ENCODE results near the gene KRT3. TPM values are rescaled to one million over a fixed set of nuclear protein-coding genes. Genes with fewer than 3 reads are reported as not detected.

KRT3 gene
- total and polyA plus RNA-seq, 9 of the 15 experiments (the other 6 are each of a cell fraction or from before 2014, with no cell fraction given) = not detected

DNA sequence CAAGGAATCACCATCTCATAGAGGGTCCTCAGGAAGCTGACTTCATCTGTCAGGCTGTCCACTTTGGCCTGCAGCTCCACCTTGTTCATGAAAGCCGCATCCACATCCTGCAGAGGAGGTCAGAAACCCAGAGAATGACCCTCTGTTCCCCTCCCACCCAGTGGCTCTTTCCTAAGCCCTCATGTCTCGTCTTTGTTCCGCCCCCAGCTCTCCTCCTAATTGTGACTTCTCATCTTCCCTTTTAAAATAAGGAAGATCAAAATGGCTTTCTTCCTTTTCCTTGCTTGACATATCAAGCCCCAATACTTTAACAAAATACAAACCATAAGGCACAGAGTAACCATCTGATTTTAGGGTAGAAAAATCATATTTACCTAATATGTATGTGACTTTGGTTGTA, 23.1 kb downstream of the KRT3 start:
- FAIRE-seq = no peak
- CTCF ChIA-PET (ENCODE audit: low intra/inter-chr PET ratio) = no interaction called here
- TF ChIP-seq SUPT5H (IDR thresholded peaks at IDR 0.05) = no peak
- TF ChIP-seq JUN (IDR thresholded peaks at IDR 0.05; ENCODE audit: borderline replicate concordance, low read depth, low read length) = no peak
- TF ChIP-seq JUN (CRISPR knock-in tag; IDR thresholded peaks at IDR 0.05; ENCODE audit: borderline replicate concordance) = no peak
- TF ChIP-seq, protein P1, sequence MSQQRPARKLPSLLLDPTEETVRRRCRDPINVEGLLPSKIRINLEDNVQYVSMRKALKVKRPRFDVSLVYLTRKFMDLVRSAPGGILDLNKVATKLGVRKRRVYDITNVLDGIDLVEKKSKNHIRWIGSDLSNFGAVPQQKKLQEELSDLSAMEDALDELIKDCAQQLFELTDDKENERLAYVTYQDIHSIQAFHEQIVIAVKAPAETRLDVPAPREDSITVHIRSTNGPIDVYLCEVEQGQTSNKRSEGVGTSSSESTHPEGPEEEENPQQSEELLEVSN (IDR thresholded peaks at IDR 0.05; ENCODE audit: borderline replicate concordance in 1 of 2, extremely low read depth in 1 of 2, insufficient read depth in 1 of 2, insufficient read length in 1 of 2, low read depth in 1 of 2, low read length in 1 of 2, poor library complexity in 1 of 2, severe bottlenecking in 1 of 2) = no peak
- no peak for TF ChIP-seq RCOR1 (IDR thresholded peaks at IDR 0.05; ENCODE audit: borderline replicate concordance in 1 of 2, low read depth in 2 of 2, low read length in 2 of 2)
- no peak for TF ChIP-seq MEIS2 (IDR thresholded peaks at IDR 0.05; ENCODE audit: partially characterized antibody)
- no peak for TF ChIP-seq HSF4 (CRISPR knock-in tag; IDR thresholded peaks at IDR 0.05; ENCODE audit: borderline replicate concordance)
- TF ChIP-seq NELFE (IDR thresholded peaks at IDR 0.05; ENCODE audit: insufficient read depth, insufficient read length) = no peak
- TF ChIP-seq, protein P2, sequence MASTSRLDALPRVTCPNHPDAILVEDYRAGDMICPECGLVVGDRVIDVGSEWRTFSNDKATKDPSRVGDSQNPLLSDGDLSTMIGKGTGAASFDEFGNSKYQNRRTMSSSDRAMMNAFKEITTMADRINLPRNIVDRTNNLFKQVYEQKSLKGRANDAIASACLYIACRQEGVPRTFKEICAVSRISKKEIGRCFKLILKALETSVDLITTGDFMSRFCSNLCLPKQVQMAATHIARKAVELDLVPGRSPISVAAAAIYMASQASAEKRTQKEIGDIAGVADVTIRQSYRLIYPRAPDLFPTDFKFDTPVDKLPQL (IDR thresholded peaks at IDR 0.05; ENCODE audit: extremely low read depth, insufficient read length) = no peak
- no peak for TF ChIP-seq ZNF41 (CRISPR knock-in tag; conservative IDR thresholded peaks at IDR 0.05)
- no peak for TF ChIP-seq PHB (CRISPR knock-in tag; IDR thresholded peaks at IDR 0.05)
- TF ChIP-seq, protein P3, sequence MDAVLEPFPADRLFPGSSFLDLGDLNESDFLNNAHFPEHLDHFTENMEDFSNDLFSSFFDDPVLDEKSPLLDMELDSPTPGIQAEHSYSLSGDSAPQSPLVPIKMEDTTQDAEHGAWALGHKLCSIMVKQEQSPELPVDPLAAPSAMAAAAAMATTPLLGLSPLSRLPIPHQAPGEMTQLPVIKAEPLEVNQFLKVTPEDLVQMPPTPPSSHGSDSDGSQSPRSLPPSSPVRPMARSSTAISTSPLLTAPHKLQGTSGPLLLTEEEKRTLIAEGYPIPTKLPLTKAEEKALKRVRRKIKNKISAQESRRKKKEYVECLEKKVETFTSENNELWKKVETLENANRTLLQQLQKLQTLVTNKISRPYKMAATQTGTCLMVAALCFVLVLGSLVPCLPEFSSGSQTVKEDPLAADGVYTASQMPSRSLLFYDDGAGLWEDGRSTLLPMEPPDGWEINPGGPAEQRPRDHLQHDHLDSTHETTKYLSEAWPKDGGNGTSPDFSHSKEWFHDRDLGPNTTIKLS (IDR thresholded peaks at IDR 0.05; ENCODE audit: borderline replicate concordance, low read depth) = no peak
- no peak for TF ChIP-seq ZNF124 (CRISPR knock-in tag; IDR thresholded peaks at IDR 0.05)
- no peak for TF ChIP-seq PYGO2 (tag; IDR thresholded peaks at IDR 0.05)
- no peak for TF ChIP-seq ZNF77 (CRISPR knock-in tag; IDR thresholded peaks at IDR 0.05)
- no peak for TF ChIP-seq MAZ (CRISPR knock-in tag; conservative IDR thresholded peaks at IDR 0.05 in 1 of 2, IDR thresholded peaks at IDR 0.05 in 1 of 2)
- TF ChIP-seq NFXL1 (CRISPR knock-in tag; IDR thresholded peaks at IDR 0.05) = no peak
- TF ChIP-seq TBL1XR1 (IDR thresholded peaks at IDR 0.05; ENCODE audit: low read length in 2 of 2) = no peak
- no peak for TF ChIP-seq KDM5B (IDR thresholded peaks at IDR 0.05; ENCODE audit: insufficient replicate concordance, low read depth, low read length)
- no peak overlapping the region for H3K4me3 ChIP-seq
- no peaks in the 10 kb centered on the region; the same call in none of the 2 replicates for H4K20me1 ChIP-seq (replicated peaks; ENCODE audit: control insufficient read depth, insufficient read depth, low read length)
- no peak overlapping the region for H3K9ac ChIP-seq (ENCODE audit: insufficient read depth in 1 of 2, low read depth in 2 of 2, low read length in 2 of 2)
- H3K9me1 ChIP-seq (ENCODE audit: control insufficient read depth, insufficient read depth, low read length) = no peaks in the 10 kb centered on the region
- H3K4me2 ChIP-seq (ENCODE audit: insufficient read depth, low read length) = no peak overlapping the region
- DNase-seq (ENCODE audit: extremely low read depth in 1 of 4, low spot score in 3 of 4) = no peak
- H2AFZ ChIP-seq (ENCODE audit: low read depth, low read length) = no peak overlapping the region
- H3K27ac ChIP-seq (ENCODE audit: extremely low read depth, low read depth, low read length) = no peak overlapping the region
- intact Hi-C loops (cut with micrococcal nuclease) = no loop called here
- H3K79me2 ChIP-seq (ENCODE audit: control insufficient read depth, insufficient read depth, low read length) = no peaks in the 10 kb centered on the region
- H3K27me3 ChIP-seq (ENCODE audit: control insufficient read depth in 2 of 2, insufficient read depth in 2 of 2, low read length in 2 of 2) = peaks cover 24 to 73% of the 10 kb centered on the region in 2 experiments
- H3K4me1 ChIP-seq (replicated peaks in 1 of 2; ENCODE audit: control insufficient read depth in 2 of 2, insufficient read depth in 2 of 2, low read length in 2 of 2) = no peaks in the 10 kb centered on the region
- no peaks in the 10 kb centered on the region for H3K36me3 ChIP-seq (ENCODE audit: control insufficient read depth, insufficient read depth, low read length)
- 2% methylated on average over 3 of the region's 3 CpGs for WGBS (ENCODE audit: insufficient coverage, low coverage, missing lambda C conversion rate)
- H3K9me3 ChIP-seq (replicated peaks; ENCODE audit: control insufficient read depth, insufficient read depth, low read depth, low read length) = no peaks in the 10 kb centered on the region
- ATAC-seq = no peak
- BruUV-seq (replicated peaks) = no TSS peak
- in situ Hi-C loops (cut with MboI) = no loop called here
- POLR2A ChIA-PET = no interaction called here
